NCI-H460 (cell line): Measurements from ENCODE around the gene PSKH1. TPM values are rescaled to one million over a fixed set of nuclear protein-coding genes. Genes with fewer than 3 reads are reported as not detected.

Experiments
- DNase-seq: peaks from one replicate; pipeline ENCODE4 v3.0.0-alpha.2; 2016; ENCODE audit warnings: low read depth; ENCODE audit errors: extremely low read depth
- small RNA-seq, 2 experiments: library from RNA; depleted of rRNA; stranded (forward); fragments of <200 nt; gene quantifications; one replicate each; pipeline ENCODE3, GENCODE V24; 2014
- total RNA-seq: library from RNA; depleted of rRNA; stranded (reverse); fragments of >200 nt; shearing (Covaris generic); gene quantifications from 2 replicates; pipeline ENCODE4 v1.2.3, GENCODE V29; 2014; rRNA removed

Gene PSKH1
- total RNA-seq, 1 experiment from 2014 or later, result 6.5 TPM

DNA sequence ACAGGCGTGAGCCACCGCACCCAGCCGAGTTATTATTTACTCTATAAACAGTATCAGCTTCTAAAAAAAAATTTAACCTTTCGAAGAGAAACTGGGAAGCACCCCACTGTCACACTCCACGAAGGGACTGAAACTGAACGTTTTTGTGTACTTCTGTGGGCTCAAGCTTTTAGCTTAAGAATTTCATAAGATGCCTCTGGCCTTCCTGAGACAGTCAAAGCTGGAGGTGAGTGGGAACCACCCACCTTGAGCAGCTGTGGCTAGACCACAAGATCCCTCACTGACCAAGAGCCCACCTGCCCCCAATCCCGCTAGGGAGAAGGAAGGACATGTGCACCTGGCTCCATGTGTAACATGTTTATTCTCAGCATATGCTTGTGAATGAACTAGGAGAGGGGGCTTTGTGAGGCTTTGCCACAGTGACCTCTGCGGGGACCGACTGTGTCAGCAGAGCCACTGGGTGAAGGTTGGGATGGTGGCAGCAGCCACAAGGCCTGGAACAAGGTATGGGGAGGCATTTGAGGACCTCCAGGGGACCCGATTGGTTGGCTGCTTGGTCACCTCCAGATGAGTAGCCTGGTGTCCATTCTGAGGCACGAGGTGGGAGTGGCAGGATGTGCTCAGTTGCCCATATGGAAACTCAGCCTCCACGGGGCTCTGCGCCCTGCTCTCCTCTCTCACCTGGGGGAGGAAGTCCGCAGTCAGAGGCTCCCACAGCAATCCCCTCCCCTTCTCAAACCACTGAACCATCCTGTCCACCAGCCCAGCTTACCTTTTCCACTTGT is 82.5 kb downstream of the PSKH1 start:
- DNase-seq, result no peak

GRCh38 chr16:67976205-67976604 is 83.2 kb downstream of the PSKH1 start:
- no peak for DNase-seq

DNA sequence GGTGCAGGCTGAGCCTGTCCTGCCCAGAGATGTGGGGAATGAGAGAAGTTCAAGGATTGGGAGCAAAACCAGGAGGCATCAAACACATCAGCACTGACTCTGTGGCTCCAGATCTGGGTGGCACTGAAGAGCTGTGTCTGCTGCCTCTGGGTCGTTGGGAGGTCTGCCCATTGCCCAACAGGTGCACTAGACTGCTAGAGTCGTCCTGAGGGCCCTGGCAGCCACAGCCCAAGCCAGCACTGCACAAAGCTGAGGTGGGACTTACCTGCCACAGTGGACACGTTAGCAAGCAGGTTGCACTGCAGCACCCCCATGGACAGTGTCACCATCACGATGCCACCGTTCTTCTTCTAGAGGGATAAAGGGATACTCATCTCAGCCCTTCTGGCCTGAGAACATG is 84.0 kb downstream of the PSKH1 start:
- DNase-seq, result no peak

GRCh38 chr16:67977469-67978227 is 84.6 kb downstream of the PSKH1 start:
- no peak for DNase-seq

Small RNAs within 50 kb of the gene (small RNA-seq; reads per million reads assigned to genes)
- 0 reads per million in 2 experiments for gene AC040162.2
- 0 reads per million in 2 experiments for gene NRN1L

Other genes starting within 250 kb of the PSKH1 start
- 0.32 and 0.40 TPM in 2 replicates for gene CARMIL2, start 248.1 kb upstream of the PSKH1 start, total RNA-seq
- 27.7 and 37.9 TPM in 2 replicates for gene ACD, start 233.0 kb upstream of the PSKH1 start, total RNA-seq
- 3.4 and 6.5 TPM in 2 replicates for gene PARD6A, start 232.3 kb upstream of the PSKH1 start, total RNA-seq
- 10.2 and 10.4 TPM in 2 replicates for gene ENKD1, start 226.5 kb upstream of the PSKH1 start, total RNA-seq
- gene C16orf86, start 226.4 kb upstream of the PSKH1 start, total RNA-seq, result 0.27 TPM in 1 of 2 replicates, not detected in the other
- gene GFOD2, start 173.9 kb upstream of the PSKH1 start, total RNA-seq, result 15.0 and 17.4 TPM in 2 replicates
- 6.8 and 8.2 TPM in 2 replicates for gene RANBP10, start 86.7 kb upstream of the PSKH1 start, total RNA-seq
- 0.45 TPM in 1 of 2 replicates, not detected in the other for gene TSNAXIP1, start 86.4 kb upstream of the PSKH1 start, total RNA-seq
- 43.6 and 49.4 TPM in 2 replicates for gene THAP11, start 50.9 kb upstream of the PSKH1 start, total RNA-seq
- gene NUTF2, start 46.3 kb upstream of the PSKH1 start, total RNA-seq, result 260 and 267 TPM in 2 replicates
- 26.4 and 28.4 TPM in 2 replicates for gene CENPT, start 45.6 kb upstream of the PSKH1 start, total RNA-seq
- 52.6 and 55.4 TPM in 2 replicates for gene EDC4, start 20.2 kb upstream of the PSKH1 start, total RNA-seq
- 0.87 and 1.9 TPM in 2 replicates for gene NRN1L, start 8.4 kb upstream of the PSKH1 start, total RNA-seq
- gene CTRL, start 38.6 kb downstream of the PSKH1 start, total RNA-seq, result 1.4 and 2.0 TPM in 2 replicates
- 28.7 and 34.9 TPM in 2 replicates for gene PSMB10, start 43.6 kb downstream of the PSKH1 start, total RNA-seq
- gene LCAT, start 50.9 kb downstream of the PSKH1 start, total RNA-seq, result 4.6 and 8.4 TPM in 2 replicates
- 35.8 and 37.2 TPM in 2 replicates for gene SLC12A4, start 75.4 kb downstream of the PSKH1 start, total RNA-seq
- gene DPEP3, start 87.2 kb downstream of the PSKH1 start, total RNA-seq, result not detected in 2 replicates
- gene DPEP2, start 106.2 kb downstream of the PSKH1 start, total RNA-seq, result not detected in 2 replicates
- gene DPEP2NB, start 122.7 kb downstream of the PSKH1 start, total RNA-seq, result not detected in 2 replicates
- 20.1 and 22.7 TPM in 2 replicates for gene DDX28, start 130.0 kb downstream of the PSKH1 start, total RNA-seq
- gene DUS2, start 130.0 kb downstream of the PSKH1 start, total RNA-seq, result 34.5 and 39.4 TPM in 2 replicates
- 29.5 and 31.3 TPM in 2 replicates for gene NFATC3, start 192.1 kb downstream of the PSKH1 start, total RNA-seq